Pancreas (tissue), 10 donors: ENCODE data around the gene DPH5. TPM values are rescaled to one million over a fixed set of nuclear protein-coding genes. Genes with fewer than 3 reads are reported as not detected.
"Not testable (repeated sequence)": the region's sequence is repeated elsewhere in the genome, so short reads cannot be mapped to it uniquely, and the experiment has no call there.

Experiments used
- ATAC-seq, 4 donors: fragments of 200-7000 bp; cut with Tn5 transposase; one replicate each; pipeline versions ENCODE4 v1.8.0 to v1.9.1; 2020; ENCODE audit warnings: mild to moderate bottlenecking in 4 of 4, moderate library complexity in 4 of 4
- DNase-seq, 6 donors: peaks; one replicate each; pipeline ENCODE4 v3.0.0-alpha.2; 2020
- FAIRE-seq: peaks from 2 replicates; lab custom pipeline; 2012; peaks lifted over from hg19 to GRCh38; lab: Jason Lieb, UNC
- H3K27ac ChIP-seq, 4 donors: fragments of 200-600 bp; sonication (generic); 1 replicate in 3 of 4; 2 replicates in 1 of 4; pipeline versions ENCODE4 v1.5.0 to v1.8.0; 2020
- H3K27me3 ChIP-seq, 4 donors: fragments of 200-600 bp; one replicate each; pipeline ENCODE4 v1.8.0; 2021
- H3K36me3 ChIP-seq, 3 donors: fragments of 200-600 bp; sonication (generic) in 1 of 3; one replicate each; pipeline versions ENCODE4 v1.5.0 to v1.8.0; 2020 to 2021
- H3K4me1 ChIP-seq, 3 donors: fragments of 200-600 bp; one replicate each; pipeline ENCODE4 v1.8.0; 2021
- H3K4me3 ChIP-seq, 4 donors: fragments of 200-600 bp; sonication (generic) in 2 of 4; one replicate each; pipeline versions ENCODE4 v1.5.0 to v1.8.0; 2020 to 2021
- H3K9me3 ChIP-seq, 4 donors: fragments of 200-600 bp; one replicate each; pipeline ENCODE4 v1.8.0; 2021
- WGBS, 2 donors: extraction: QIAGEN DNeasy Blood & Tissue Kit; methylation state at CpG; one replicate each; pipeline ENCODE4 v1.1.7; 2013; 5-methylcytosine and 5-hydroxymethylcytosine counted together
- intact Hi-C, 3 donors: fragments of 100-400 bp; cut with DNase I; formaldehyde crosslinking; loops; one replicate each; pipeline versions ENCODE4 v1.11.1 to v1.14.2; 2022
- polyA plus RNA-seq, 2 donors: library from polyadenylated mRNA; stranded (reverse); fragments of 200-250 nt; gene quantifications; one replicate each; pipeline ENCODE4 v1.2.3, GENCODE V29; 2013
- total RNA-seq, 6 donors: library from RNA; stranded (reverse); fragmentation: NEBNext Ultra II Directional in 4 of 6; extraction: Animal tissue kit (Norgen Biotek cat#: 25700) in 4 of 6; gene quantifications; one replicate each; pipeline versions ENCODE4 v1.2.1 to v1.2.4, GENCODE V29; 2021 to 2023
- TF ChIP-seq, protein P1 (sequence below), 4 donors: fragments of 200-600 bp; sonication (generic) in 3 of 4; IDR thresholded peaks; one replicate each; pipeline versions ENCODE4 v1.5.0 to v1.8.0; 2021; ENCODE audit warnings: antibody characterized with exemption in 4 of 4
- donor health status: healthy with polysubstance abuse.
- donor health status: DM: no; HTN: no; CAD: no; lungs with moderate emphysema.
- donor health status: DM: no; HTN: no; CAD: no.
- donor health status: control.
- donor health status: control.
- donor health status: Bipolar disorder and iron deficiency.
- donor health status: DM: yes; HTN: yes; CAD: no.
- donor health status: DM: no; HTN: no; CAD: no.
- donor health status: DM: no; HTN: no; CAD: no.
- donor health status: DM: yes; HTN: yes; CAD: no.

Gene DPH5
- total and polyA plus RNA-seq, 8 donors, result 17.5 to 29.5 (median 24.4) TPM

DNA sequence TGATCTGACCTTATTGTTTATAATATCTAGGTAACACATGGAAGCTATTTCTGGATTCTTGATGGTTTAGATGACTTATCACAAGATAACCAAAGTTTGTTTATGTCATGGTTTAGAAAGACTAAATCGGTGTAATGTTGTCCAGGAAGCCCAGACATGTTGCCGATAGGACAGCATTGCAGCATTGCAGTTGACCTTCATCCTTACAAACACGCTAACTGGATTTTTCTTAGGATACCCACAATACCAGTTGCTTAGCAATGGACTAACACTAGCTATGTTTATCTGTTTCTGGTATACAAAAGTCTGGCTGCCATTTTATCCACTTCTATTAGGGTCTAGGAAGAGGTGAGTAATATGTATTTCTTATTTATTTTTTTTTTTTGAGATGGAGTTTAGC lies 11.7 kb upstream of the DPH5 start:
- Histone ChIP-seq H3K4me3 (no peak overlapping the region), H3K27me3 (no peaks in the 10 kb centered on the region), H3K36me3 (no peaks in the 10 kb centered on the region), H3K4me1 (no peaks in the 10 kb centered on the region), H3K9me3 (no peaks in the 10 kb centered on the region), H3K27ac (no peak overlapping the region)
- intact Hi-C loops, result no loop called here
- 87 to 88% methylated on average over 3 of the region's 3 CpGs for WGBS, 2 donors
- DNase-seq, result no peak
- no peak for FAIRE-seq
- no peak for ATAC-seq
- TF ChIP-seq, protein P1, sequence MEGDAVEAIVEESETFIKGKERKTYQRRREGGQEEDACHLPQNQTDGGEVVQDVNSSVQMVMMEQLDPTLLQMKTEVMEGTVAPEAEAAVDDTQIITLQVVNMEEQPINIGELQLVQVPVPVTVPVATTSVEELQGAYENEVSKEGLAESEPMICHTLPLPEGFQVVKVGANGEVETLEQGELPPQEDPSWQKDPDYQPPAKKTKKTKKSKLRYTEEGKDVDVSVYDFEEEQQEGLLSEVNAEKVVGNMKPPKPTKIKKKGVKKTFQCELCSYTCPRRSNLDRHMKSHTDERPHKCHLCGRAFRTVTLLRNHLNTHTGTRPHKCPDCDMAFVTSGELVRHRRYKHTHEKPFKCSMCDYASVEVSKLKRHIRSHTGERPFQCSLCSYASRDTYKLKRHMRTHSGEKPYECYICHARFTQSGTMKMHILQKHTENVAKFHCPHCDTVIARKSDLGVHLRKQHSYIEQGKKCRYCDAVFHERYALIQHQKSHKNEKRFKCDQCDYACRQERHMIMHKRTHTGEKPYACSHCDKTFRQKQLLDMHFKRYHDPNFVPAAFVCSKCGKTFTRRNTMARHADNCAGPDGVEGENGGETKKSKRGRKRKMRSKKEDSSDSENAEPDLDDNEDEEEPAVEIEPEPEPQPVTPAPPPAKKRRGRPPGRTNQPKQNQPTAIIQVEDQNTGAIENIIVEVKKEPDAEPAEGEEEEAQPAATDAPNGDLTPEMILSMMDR (IDR thresholded peaks at IDR 0.05), result no peak

DNA sequence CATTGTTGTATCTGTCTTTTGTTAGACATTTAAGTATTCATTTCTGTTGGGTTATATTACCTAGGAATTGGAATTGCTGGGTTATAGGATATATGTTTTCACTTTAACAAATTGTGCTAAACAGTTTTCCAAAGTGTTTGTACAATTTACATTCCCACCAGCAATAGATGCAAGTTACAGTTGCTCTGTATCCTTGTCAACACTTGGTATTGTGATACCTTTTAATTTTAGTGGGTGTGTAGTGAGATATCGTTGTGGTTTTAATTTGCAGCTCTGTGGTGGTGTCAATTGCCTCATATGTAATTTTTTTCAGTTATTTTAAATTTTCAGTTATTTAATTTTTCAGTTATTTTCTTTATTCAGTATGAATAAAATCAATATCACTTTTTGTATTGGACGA lies 7.4 kb upstream of the DPH5 start:
- no peak for DNase-seq
- Histone ChIP-seq H3K4me3 (no peak overlapping the region), H3K9me3 (no peaks in the 10 kb centered on the region), H3K4me1 (peaks cover 0 to 2% (median 0%) of the 10 kb centered on the region in 3 donors), H3K27me3 (no peaks in the 10 kb centered on the region), H3K27ac (no peak overlapping the region), H3K36me3 (no peaks in the 10 kb centered on the region)
- no peak for FAIRE-seq
- TF ChIP-seq, protein P1 (IDR thresholded peaks at IDR 0.05), result no peak
- 92 to 96% methylated on average over 2 of the region's 2 CpGs for WGBS, 2 donors
- no peak for ATAC-seq
- intact Hi-C loops, result no loop called here

DNA sequence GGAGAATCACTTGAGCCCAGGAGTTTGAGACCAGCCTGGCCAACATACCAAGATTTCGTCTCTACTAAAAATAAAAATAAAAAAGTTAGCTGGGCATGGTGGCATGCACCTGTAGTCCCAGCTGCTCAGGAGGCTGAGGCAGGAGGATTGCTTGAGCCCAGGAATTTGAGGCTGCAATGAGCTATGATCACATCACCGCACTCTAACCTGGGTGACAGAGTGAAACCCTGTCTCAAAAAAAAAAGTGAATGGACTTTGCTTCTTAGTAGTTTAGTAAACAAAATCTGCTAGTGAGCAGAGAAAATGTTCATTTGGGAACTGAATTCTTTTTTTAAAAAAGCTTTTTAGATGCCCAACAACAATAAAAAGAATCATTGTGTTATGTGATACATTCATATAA lies 6.5 kb upstream of the DPH5 start:
- DNase-seq, FAIRE-seq, H3K4me3 ChIP-seq, H3K27me3 ChIP-seq, H3K9me3 ChIP-seq, H3K27ac ChIP-seq, ATAC-seq, H3K36me3 ChIP-seq, intact Hi-C loops, H3K4me1 ChIP-seq: not testable (repeated sequence)
- 94 to 98% methylated on average over 2 of the region's 2 CpGs for WGBS, 2 donors

DNA sequence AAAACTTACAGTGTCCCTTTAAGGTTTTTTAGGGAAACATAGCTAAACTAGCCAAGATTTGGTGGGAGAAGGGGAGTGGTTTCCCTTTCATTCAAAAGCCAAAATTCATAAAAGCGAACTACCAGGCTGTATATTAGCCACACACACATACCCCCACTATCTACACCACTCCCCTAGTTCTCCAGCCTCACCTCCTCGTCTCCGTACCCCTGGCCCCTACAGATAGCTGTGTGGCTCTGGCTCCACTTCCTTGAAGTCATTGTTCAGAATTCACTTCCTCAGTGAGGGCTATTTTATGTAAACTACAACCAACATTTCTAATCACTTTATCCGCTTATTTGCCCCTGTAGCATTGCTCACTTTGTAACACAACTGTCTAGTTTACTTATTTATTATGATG lies 5.3 kb upstream of the DPH5 start:
- Histone ChIP-seq H3K27me3 (no peaks in the 10 kb centered on the region), H3K9me3 (no peaks in the 10 kb centered on the region), H3K36me3 (no peaks in the 10 kb centered on the region), H3K27ac (no peak overlapping the region), H3K4me3 (no peak overlapping the region), H3K4me1 (peaks cover 0 to 8% (median 0%) of the 10 kb centered on the region in 3 donors)
- intact Hi-C loops, result no loop called here
- ATAC-seq (no peak), DNase-seq (no peak), FAIRE-seq (no peak)
- WGBS, 2 donors, result 91% methylated on average over 4 of the region's 4 CpGs
- TF ChIP-seq, protein P1 (IDR thresholded peaks at IDR 0.05), result no peak

DNA sequence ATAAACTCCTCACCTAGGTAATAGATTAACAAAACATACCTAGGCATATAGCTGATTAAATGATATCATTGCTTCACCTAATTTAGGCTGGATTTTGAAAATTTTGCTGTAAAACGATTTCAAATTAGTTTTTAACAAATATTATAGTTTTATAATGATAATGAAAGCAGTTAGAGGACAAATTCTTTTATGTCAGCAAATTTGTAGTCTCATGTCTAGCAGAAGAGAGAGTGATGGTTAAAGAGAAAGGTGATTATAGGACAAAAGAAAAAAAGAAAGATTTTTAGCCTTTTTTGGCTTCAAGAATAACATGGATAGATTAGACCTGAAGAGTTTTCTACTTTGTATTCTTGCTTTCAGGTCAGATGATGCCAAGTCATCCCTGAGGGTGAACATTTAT lies 3.6 kb upstream of the DPH5 start:
- ATAC-seq (no peak), DNase-seq (no peak), FAIRE-seq (no peak)
- Histone ChIP-seq H3K9me3 (no peaks in the 10 kb centered on the region), H3K27ac (no peak overlapping the region), H3K4me1 (peaks cover 0 to 14% (median 8%) of the 10 kb centered on the region in 3 donors), H3K36me3 (no peaks in the 10 kb centered on the region), H3K4me3 (no peak overlapping the region), H3K27me3 (no peaks in the 10 kb centered on the region)
- intact Hi-C loops, result no loop called here
- TF ChIP-seq, protein P1 (IDR thresholded peaks at IDR 0.05), result no peak
- WGBS, 2 donors, result 51 to 59% methylated on average over 1 of the region's 1 CpG
